ENCODE results near the gene ILDR1.

GRCh38 chr3:122064326-122064725, 42.3 kb upstream of the ILDR1 start:
- TF ChIP-seq RAD51 (IDR thresholded peaks at IDR 0.05), result no peak
- no peak for TF ChIP-seq RBBP5 (conservative IDR thresholded peaks at IDR 0.05)
- TF ChIP-seq, protein P1, sequence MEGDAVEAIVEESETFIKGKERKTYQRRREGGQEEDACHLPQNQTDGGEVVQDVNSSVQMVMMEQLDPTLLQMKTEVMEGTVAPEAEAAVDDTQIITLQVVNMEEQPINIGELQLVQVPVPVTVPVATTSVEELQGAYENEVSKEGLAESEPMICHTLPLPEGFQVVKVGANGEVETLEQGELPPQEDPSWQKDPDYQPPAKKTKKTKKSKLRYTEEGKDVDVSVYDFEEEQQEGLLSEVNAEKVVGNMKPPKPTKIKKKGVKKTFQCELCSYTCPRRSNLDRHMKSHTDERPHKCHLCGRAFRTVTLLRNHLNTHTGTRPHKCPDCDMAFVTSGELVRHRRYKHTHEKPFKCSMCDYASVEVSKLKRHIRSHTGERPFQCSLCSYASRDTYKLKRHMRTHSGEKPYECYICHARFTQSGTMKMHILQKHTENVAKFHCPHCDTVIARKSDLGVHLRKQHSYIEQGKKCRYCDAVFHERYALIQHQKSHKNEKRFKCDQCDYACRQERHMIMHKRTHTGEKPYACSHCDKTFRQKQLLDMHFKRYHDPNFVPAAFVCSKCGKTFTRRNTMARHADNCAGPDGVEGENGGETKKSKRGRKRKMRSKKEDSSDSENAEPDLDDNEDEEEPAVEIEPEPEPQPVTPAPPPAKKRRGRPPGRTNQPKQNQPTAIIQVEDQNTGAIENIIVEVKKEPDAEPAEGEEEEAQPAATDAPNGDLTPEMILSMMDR (IDR thresholded peaks at IDR 0.05 in 2 of 3, conservative IDR thresholded peaks at IDR 0.05 in 1 of 3; ENCODE audit: control insufficient read depth in 2 of 3, extremely low read depth in 1 of 3, insufficient read depth in 1 of 3, low read depth in 3 of 3, low read length in 3 of 3), result no peak
- TF ChIP-seq, protein P2, sequence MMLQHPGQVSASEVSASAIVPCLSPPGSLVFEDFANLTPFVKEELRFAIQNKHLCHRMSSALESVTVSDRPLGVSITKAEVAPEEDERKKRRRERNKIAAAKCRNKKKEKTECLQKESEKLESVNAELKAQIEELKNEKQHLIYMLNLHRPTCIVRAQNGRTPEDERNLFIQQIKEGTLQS (IDR thresholded peaks at IDR 0.05; ENCODE audit: borderline replicate concordance, extremely low read depth, low read depth, low read length), result no peak
- TF ChIP-seq ZNF274 (IDR thresholded peaks at IDR 0.05; ENCODE audit: insufficient read depth, insufficient read length), result no peak
- no peak for TF ChIP-seq SMAD1 (IDR thresholded peaks at IDR 0.05; ENCODE audit: low read depth, partially characterized antibody)
- TF ChIP-seq, protein P3, sequence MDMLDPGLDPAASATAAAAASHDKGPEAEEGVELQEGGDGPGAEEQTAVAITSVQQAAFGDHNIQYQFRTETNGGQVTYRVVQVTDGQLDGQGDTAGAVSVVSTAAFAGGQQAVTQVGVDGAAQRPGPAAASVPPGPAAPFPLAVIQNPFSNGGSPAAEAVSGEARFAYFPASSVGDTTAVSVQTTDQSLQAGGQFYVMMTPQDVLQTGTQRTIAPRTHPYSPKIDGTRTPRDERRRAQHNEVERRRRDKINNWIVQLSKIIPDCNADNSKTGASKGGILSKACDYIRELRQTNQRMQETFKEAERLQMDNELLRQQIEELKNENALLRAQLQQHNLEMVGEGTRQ (IDR thresholded peaks at IDR 0.05; ENCODE audit: borderline replicate concordance, low read depth, low read length), result no peak
- TF ChIP-seq RCOR1 (conservative IDR thresholded peaks at IDR 0.05; ENCODE audit: low read depth, low read length), result no peak
